Body of pancreas (tissue), 4 donors: ENCODE results near the gene ZNF543.

ENCODE experiments used
- POLR2A ChIP-seq, 3 donors: fragments of 450-650 bp; IDR thresholded peaks; one replicate each; pipeline ENCODE4 v1.6.1; 2016; ENCODE audit warnings: antibody characterized with exemption in 3 of 3, mild to moderate bottlenecking in 2 of 3
- TF ChIP-seq, protein P1 (sequence below), 7 experiments: fragments of 450-650 bp in 4 of 7; fragments of 200-600 bp in 3 of 7; sonication (generic) in 3 of 7; IDR thresholded peaks; one replicate each; pipeline ENCODE4 v1.5.1; 2016 to 2019; ENCODE audit warnings: antibody characterized with exemption in 7 of 7

DNA sequence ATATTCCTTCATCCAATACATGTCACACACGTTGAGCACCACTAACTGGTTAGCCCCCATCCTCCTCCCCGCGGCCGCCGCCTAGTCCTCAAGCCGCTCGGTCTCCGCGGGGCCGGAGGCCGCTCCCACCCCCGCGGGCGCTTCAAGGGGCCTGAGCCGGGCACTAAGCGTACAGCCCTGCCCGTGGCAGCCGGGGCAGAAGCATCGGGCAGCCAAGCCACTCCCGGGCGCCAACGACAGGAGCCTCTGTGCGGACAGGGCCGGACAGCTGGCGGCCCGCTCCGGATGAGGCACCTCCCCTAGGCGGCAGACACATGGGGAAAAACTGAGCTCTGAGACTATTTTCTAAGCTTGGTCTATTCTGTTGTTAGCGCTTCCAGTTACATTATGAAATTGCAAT, 2.8 kb upstream of the ZNF543 start:
- TF ChIP-seq, protein P1, sequence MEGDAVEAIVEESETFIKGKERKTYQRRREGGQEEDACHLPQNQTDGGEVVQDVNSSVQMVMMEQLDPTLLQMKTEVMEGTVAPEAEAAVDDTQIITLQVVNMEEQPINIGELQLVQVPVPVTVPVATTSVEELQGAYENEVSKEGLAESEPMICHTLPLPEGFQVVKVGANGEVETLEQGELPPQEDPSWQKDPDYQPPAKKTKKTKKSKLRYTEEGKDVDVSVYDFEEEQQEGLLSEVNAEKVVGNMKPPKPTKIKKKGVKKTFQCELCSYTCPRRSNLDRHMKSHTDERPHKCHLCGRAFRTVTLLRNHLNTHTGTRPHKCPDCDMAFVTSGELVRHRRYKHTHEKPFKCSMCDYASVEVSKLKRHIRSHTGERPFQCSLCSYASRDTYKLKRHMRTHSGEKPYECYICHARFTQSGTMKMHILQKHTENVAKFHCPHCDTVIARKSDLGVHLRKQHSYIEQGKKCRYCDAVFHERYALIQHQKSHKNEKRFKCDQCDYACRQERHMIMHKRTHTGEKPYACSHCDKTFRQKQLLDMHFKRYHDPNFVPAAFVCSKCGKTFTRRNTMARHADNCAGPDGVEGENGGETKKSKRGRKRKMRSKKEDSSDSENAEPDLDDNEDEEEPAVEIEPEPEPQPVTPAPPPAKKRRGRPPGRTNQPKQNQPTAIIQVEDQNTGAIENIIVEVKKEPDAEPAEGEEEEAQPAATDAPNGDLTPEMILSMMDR (IDR thresholded peaks at IDR 0.05) = no peak
- TF ChIP-seq POLR2A (IDR thresholded peaks at IDR 0.05) = no peak
